Esophagus squamous epithelium (tissue), 4 donors: Measurements from ENCODE around the gene LRBA.

Experiments
- POLR2A ChIP-seq, 4 donors: fragments of 450-650 bp; IDR thresholded peaks; one replicate each; pipeline ENCODE4 v1.6.1; 2017; ENCODE audit warnings: antibody characterized with exemption in 4 of 4, mild to moderate bottlenecking in 4 of 4, moderate library complexity in 3 of 4
- TF ChIP-seq, protein P1 (sequence below), 6 experiments: fragments of 450-650 bp in 4 of 6; fragments of 200-600 bp in 2 of 6; sonication (generic) in 2 of 6; IDR thresholded peaks; one replicate each; pipeline ENCODE4 v1.5.1; 2016 to 2019; ENCODE audit warnings: antibody characterized with exemption in 6 of 6, mild to moderate bottlenecking in 4 of 6, moderate library complexity in 4 of 6

DNA sequence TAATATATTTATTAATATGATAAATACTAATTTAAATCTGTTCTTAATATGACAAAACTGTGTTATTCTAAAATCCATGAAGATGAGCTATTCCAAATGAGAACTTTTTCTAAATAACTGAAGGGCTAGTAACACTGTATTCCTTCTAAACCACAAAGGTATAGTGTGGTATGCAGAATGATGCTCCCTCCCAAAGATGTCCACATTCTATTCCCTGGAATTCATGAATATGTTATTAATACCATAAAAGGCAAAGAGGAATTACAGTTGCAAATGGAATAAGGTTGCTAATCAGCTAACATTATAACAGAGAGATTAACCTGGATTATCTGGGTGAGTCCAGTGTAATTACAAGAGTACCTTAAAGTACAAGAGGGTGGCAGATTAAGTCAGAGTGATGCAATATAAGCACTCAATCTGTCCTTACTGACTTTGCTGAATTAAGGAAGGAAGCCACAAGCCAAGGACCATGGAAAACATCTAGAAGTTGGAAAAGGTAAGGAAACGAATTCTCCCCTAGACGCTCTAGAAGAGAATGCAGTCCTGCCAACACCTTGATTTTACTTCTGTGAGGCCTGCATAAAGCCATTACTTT lies 453.8 kb downstream of the LRBA start:
- TF ChIP-seq, protein P1, sequence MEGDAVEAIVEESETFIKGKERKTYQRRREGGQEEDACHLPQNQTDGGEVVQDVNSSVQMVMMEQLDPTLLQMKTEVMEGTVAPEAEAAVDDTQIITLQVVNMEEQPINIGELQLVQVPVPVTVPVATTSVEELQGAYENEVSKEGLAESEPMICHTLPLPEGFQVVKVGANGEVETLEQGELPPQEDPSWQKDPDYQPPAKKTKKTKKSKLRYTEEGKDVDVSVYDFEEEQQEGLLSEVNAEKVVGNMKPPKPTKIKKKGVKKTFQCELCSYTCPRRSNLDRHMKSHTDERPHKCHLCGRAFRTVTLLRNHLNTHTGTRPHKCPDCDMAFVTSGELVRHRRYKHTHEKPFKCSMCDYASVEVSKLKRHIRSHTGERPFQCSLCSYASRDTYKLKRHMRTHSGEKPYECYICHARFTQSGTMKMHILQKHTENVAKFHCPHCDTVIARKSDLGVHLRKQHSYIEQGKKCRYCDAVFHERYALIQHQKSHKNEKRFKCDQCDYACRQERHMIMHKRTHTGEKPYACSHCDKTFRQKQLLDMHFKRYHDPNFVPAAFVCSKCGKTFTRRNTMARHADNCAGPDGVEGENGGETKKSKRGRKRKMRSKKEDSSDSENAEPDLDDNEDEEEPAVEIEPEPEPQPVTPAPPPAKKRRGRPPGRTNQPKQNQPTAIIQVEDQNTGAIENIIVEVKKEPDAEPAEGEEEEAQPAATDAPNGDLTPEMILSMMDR (IDR thresholded peaks at IDR 0.05), result no peak
- no peak for TF ChIP-seq POLR2A (IDR thresholded peaks at IDR 0.05)
